GM18508 (cell line): Measurements from ENCODE around the gene RASIP1.

Experiments
- ATAC-seq: cut with Tn5 transposase; IDR thresholded peaks from one replicate; pipeline ENCODE4 v1.9.1; 2021; ENCODE audit warnings: moderate number of reproducible peaks; ENCODE audit not compliant: insufficient read depth, unreplicated experiment

The RASIP1 gene

GRCh38 chr19:48676487-48676886, 63.9 kb downstream of the RASIP1 start:
- no peak for ATAC-seq

- ATAC-seq = no peak
Observed at GRCh38 chr19:48674921-48675824, 65.2 kb downstream of the RASIP1 start.

GRCh38 chr19:48674216-48674809, 66.1 kb downstream of the RASIP1 start:
- no peak for ATAC-seq

GRCh38 chr19:48673436-48674100, 66.8 kb downstream of the RASIP1 start:
- no peak for ATAC-seq

- ATAC-seq = no peak
Observed at GRCh38 chr19:48672994-48673393, 67.4 kb downstream of the RASIP1 start, which contains the start of gene NTN5. Gene NTN5 (minus strand): TSS chr19:48673017. CDS start chr19:48670986, 2,031 bp downstream.

- ATAC-seq = no peak
Observed at GRCh38 chr19:48671446-48671995, 68.9 kb downstream of the RASIP1 start.

GRCh38 chr19:48670699-48671445, 69.5 kb downstream of the RASIP1 start:
- ATAC-seq = no peak
